ENCODE measurements around the gene NUDT1.

DNA sequence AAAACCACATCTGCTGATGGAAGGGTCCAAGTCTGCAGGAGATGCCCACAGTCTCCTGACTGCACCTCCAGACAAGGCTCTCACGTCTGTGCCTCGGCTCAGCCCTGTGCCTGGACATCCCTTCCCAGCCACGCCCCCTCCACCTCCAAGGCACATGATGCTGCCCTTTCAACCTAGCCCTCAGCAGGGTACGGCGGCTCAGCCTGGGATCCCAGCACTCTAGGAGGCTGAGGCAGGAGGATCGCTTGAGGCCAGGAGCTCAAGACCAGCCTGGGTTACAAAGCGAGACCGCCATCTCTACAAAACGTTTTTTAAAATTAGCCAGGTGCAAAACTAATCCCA is 23.6 kb upstream of the NUDT1 start:
- TF ChIP-seq EZH2phosphoT487 (IDR thresholded peaks at IDR 0.05; ENCODE audit: unreplicated experiment) = no peak
- TF ChIP-seq, protein P1, sequence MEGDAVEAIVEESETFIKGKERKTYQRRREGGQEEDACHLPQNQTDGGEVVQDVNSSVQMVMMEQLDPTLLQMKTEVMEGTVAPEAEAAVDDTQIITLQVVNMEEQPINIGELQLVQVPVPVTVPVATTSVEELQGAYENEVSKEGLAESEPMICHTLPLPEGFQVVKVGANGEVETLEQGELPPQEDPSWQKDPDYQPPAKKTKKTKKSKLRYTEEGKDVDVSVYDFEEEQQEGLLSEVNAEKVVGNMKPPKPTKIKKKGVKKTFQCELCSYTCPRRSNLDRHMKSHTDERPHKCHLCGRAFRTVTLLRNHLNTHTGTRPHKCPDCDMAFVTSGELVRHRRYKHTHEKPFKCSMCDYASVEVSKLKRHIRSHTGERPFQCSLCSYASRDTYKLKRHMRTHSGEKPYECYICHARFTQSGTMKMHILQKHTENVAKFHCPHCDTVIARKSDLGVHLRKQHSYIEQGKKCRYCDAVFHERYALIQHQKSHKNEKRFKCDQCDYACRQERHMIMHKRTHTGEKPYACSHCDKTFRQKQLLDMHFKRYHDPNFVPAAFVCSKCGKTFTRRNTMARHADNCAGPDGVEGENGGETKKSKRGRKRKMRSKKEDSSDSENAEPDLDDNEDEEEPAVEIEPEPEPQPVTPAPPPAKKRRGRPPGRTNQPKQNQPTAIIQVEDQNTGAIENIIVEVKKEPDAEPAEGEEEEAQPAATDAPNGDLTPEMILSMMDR (conservative IDR thresholded peaks at IDR 0.05; ENCODE audit: low read depth in 2 of 2) = no peak
- no peak for TF ChIP-seq ETS1 (IDR thresholded peaks at IDR 0.05)
- TF ChIP-seq POLR2AphosphoS5 (IDR thresholded peaks at IDR 0.05; ENCODE audit: low read depth) = no peak

All from GM23338 (cell line).